Measurements from ENCODE around the gene ASB13.

Gene ASB13

GRCh38 chr10:5662708-5663579 is 3.5 kb downstream of the ASB13 start:
- DNase-seq = no peak
- TF ChIP-seq GATA1 (IDR thresholded peaks at IDR 0.05; ENCODE audit: low read depth, low read length) (no peak), POLR2A (IDR thresholded peaks at IDR 0.05; ENCODE audit: low read length) (no peak)

DNA sequence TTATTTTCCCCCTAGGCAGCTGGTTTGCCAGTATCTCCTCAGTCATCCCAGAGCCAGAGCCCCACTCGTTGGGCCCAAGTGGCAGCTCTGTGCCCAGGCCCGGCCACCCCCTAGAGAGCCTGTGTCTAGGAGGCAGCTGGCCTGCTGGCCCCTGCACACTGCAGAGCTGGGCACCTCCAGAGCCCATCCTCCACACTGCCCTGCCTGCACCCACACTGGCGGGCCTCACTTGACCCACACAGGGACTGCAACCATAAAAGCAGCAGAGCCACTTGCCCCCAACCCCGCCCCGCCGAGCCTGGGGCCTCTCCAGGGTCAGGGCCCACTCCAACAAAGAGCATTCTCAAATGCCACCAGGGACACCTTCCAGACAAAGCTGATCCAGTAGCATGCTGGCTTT is 5.4 kb downstream of the ASB13 start:
- DNase-seq = no peak

GRCh38 chr10:5659702-5660528 is 6.5 kb downstream of the ASB13 start:
- TF ChIP-seq GATA1 (IDR thresholded peaks at IDR 0.05; ENCODE audit: low read depth, low read length) (no peak), POLR2A (IDR thresholded peaks at IDR 0.05; ENCODE audit: low read length) (no peak)
- no peak for DNase-seq

More for the DNA sequence above, 5.4 kb downstream of the ASB13 start:
- TF ChIP-seq POLR2A (IDR thresholded peaks at IDR 0.05; ENCODE audit: low read length) (no peak), GATA1 (IDR thresholded peaks at IDR 0.05; ENCODE audit: low read depth, low read length) (no peak)

DNA sequence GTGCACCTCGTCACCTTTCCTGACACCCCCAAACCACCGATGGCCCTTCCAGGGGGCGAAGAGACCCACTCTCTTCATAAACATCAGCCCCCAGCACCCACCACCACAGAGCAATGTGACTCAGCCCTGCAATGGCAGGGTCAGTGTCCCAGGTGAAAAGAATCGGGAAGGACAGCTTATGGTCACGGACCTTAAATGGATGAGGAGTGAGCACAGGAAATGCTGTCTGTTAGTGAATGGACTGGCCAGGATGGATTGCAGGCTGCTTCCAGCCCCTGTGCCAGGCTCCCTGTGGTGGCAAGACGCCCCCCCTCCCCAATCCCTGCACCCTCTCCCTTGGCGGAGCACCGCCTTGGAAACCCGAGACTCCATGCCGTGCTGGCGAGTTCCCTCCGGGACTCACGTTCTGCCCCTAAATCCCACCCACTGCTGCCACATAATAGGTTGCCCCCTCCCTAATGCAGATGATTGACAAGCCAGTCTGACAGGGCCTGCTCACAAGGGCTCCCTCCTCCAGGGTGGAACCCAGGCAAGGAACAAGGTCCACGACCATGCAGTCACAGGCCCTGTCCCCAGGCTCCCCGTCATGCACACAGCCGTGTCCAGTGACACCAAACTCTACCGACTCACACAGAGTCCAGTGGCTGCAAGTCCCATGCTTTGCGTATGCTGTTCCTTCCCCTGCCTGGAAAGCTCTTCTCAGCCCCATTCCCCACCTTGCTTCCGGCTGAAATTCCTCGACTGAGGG is 7.3 kb downstream of the ASB13 start:
- TF ChIP-seq GATA1 (IDR thresholded peaks at IDR 0.05; ENCODE audit: low read depth, low read length) (no peak), POLR2A (IDR thresholded peaks at IDR 0.05; ENCODE audit: low read length) (no peak)

DNA sequence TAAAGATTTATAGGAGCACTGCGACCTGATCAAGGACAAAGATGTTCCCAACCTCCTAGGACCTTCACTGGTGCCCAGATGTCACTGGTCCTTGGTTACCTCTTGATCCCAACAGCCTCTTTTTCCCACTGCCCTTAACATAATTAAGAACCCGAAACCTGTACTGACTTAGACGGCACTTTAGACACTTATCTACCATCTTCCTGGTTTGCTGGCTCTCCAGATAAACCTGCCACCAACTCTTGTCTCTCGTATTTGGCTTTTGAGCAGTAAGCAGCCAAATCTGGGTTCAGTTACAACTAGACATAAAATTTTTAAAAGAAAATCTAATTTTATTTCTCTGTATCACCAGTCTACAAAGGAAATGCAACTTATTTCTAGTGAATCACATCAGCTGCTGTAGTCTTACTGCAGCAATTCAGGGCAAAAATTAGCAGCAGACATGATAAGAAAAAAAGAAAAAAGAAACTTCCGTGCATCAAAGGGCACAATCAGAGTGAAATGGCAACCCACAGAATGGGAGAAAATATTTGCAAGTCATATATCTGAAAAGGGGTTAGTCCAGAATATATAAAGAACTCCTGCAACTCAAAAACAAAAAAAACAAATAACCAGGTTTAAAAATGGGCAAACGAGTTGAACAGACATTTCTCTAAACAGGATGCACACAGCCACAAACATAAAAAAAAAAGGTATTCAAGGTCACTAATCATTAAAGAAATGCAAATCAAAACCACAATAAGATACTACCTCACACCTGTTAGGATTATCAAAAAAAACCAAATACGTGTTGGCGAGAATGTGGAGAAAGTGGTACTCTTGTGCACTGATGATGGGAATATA is 9.4 kb downstream of the ASB13 start:
- TF ChIP-seq POLR2A (IDR thresholded peaks at IDR 0.05; ENCODE audit: low read length) (no peak), GATA1 (IDR thresholded peaks at IDR 0.05; ENCODE audit: low read depth, low read length) (no peak)
- peak; percentile 15 to 43 for DNase-seq

More for the DNA sequence above, 7.3 kb downstream of the ASB13 start:
- no peak for DNase-seq

GRCh38 chr10:5655121-5655520 is 11.3 kb downstream of the ASB13 start:
- TF ChIP-seq POLR2A (IDR thresholded peaks at IDR 0.05; ENCODE audit: low read length) = no peak
- TF ChIP-seq GATA1 (IDR thresholded peaks at IDR 0.05; ENCODE audit: low read depth, low read length) = no peak
- DNase-seq = no peak

GRCh38 chr10:5654218-5654755 is 12.1 kb downstream of the ASB13 start:
- no peak for DNase-seq
- TF ChIP-seq GATA1 (IDR thresholded peaks at IDR 0.05; ENCODE audit: low read depth, low read length) = no peak
- no peak for TF ChIP-seq POLR2A (IDR thresholded peaks at IDR 0.05; ENCODE audit: low read length)

DNA sequence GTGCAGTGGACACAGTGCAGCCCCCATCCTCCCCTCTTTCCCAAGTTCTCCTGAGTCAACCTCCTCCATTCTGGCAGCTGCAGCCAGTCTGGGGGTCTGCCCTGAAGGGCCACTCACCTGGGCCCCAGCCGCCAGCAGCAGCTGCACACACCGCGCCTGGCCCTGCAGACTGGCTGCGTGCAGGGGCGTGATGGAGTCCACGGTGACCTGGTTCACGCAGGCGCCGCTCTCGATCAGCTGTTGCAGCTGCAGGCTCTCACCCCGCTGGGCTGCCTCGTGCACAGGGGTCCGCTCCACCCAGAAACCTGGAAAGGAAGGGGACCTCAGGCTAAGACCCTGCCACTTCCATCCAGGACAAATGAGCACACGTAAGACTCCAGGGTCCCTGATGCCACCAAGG is 13.6 kb downstream of the ASB13 start:
- TF ChIP-seq GATA1 (IDR thresholded peaks at IDR 0.05; ENCODE audit: low read depth, low read length) = no peak
- no peak for TF ChIP-seq POLR2A (IDR thresholded peaks at IDR 0.05; ENCODE audit: low read length)
- no peak for DNase-seq

DNA sequence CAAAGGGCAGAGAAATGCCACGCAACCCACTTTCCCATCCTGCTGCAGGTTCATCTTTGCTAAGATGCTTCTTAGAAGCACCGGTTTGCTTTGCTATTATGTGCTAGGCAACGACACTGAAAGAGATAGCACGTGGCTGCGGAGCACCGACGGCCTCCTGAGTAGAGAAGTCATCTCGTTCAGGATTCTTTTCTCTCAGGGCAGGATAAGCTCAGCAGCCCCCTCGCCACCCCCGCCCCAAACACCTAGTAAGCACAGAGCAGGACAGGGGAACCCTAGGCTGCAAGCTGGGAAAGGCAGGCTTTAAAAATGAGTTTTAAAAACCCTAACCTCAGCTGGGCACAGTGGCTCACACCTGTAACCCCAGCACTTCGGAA is 15.0 kb downstream of the ASB13 start:
- no peak for DNase-seq

GRCh38 chr10:5650664-5651387 is 15.6 kb downstream of the ASB13 start:
- no peak for TF ChIP-seq POLR2A (IDR thresholded peaks at IDR 0.05; ENCODE audit: low read length)
- no peak for TF ChIP-seq GATA1 (IDR thresholded peaks at IDR 0.05; ENCODE audit: low read depth, low read length)
- DNase-seq = no peak

More for the DNA sequence above, 15.0 kb downstream of the ASB13 start:
- no peak for TF ChIP-seq POLR2A (IDR thresholded peaks at IDR 0.05; ENCODE audit: low read length)
- TF ChIP-seq GATA1 (IDR thresholded peaks at IDR 0.05; ENCODE audit: low read depth, low read length) = no peak

DNA sequence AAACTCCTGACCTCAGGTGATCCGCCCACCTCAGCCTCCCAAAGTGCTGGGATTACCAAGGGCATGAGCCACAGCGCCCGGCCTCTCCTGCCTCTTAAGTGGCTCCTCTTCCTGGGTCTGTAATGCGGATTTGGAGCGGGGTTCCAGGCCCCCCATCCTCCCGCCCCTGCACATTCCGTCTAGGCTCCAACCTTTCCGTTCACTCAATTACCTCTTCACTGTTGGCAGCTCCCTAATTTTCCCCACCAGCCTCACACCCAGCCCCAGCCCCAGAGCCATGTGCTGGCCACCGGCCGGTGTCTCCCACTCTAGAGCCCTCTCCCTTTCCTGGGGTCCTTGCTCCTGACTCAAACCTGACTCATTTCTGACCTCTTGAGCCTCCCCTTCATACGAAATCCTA is 16.6 kb downstream of the ASB13 start:
- TF ChIP-seq POLR2A (IDR thresholded peaks at IDR 0.05; ENCODE audit: low read length) = no peak
- TF ChIP-seq GATA1 (IDR thresholded peaks at IDR 0.05; ENCODE audit: low read depth, low read length) = no peak
- DNase-seq = no peak

All from erythroblast (primary cell).